HG03025 (cell line): ENCODE measurements around the gene PAFAH2.
"Not testable (repeated sequence)": the region's sequence is repeated elsewhere in the genome, so short reads cannot be mapped to it uniquely, and the experiment has no call there.

Source experiments
- ATAC-seq: cut with Tn5 transposase; IDR thresholded peaks from one replicate; pipeline ENCODE4 v1.9.1; 2021; ENCODE audit warnings: mild to moderate bottlenecking, moderate library complexity; ENCODE audit not compliant: unreplicated experiment, low FRiP score

PAFAH2 gene

GRCh38 chr1:25989440-25990234 lies 8.2 kb downstream of the PAFAH2 start:
- ATAC-seq: no peak

- ATAC-seq: no peak
Observed at GRCh38 chr1:25987951-25988350, 9.9 kb downstream of the PAFAH2 start.

- not testable (repeated sequence) for ATAC-seq
Observed at GRCh38 chr1:25986773-25987172, 11.1 kb downstream of the PAFAH2 start.

GRCh38 chr1:25985670-25986069 lies 12.2 kb downstream of the PAFAH2 start:
- no peak for ATAC-seq

GRCh38 chr1:25985171-25985570 lies 12.7 kb downstream of the PAFAH2 start:
- no peak for ATAC-seq

GRCh38 chr1:25979210-25979609 lies 18.7 kb downstream of the PAFAH2 start:
- no peak for ATAC-seq

GRCh38 chr1:25978403-25978802 lies 19.5 kb downstream of the PAFAH2 start:
- ATAC-seq: no peak

GRCh38 chr1:25977801-25978200 lies 20.1 kb downstream of the PAFAH2 start:
- ATAC-seq: no peak

GRCh38 chr1:25973610-25974321 lies 24.1 kb downstream of the PAFAH2 start:
- no peak for ATAC-seq

GRCh38 chr1:25971811-25972180 lies 26.1 kb downstream of the PAFAH2 start:
- ATAC-seq: no peak

- no peak for ATAC-seq
Observed at GRCh38 chr1:25971066-25971810, 26.6 kb downstream of the PAFAH2 start.

- ATAC-seq: no peak
Observed at GRCh38 chr1:25967308-25967707, 30.6 kb downstream of the PAFAH2 start.

- ATAC-seq: no peak
Observed at GRCh38 chr1:25959611-25960010, 38.3 kb downstream of the PAFAH2 start.

- no peak for ATAC-seq
Observed at GRCh38 chr1:25958465-25958864, 39.4 kb downstream of the PAFAH2 start.

GRCh38 chr1:25955553-25955952 lies 42.3 kb downstream of the PAFAH2 start:
- no peak for ATAC-seq

GRCh38 chr1:25954282-25954938 lies 43.5 kb downstream of the PAFAH2 start:
- no peak for ATAC-seq

- ATAC-seq: no peak
Observed at GRCh38 chr1:25952841-25953401, 44.9 kb downstream of the PAFAH2 start.

GRCh38 chr1:25948641-25949040 lies 49.2 kb downstream of the PAFAH2 start:
- ATAC-seq: no peak

- ATAC-seq: no peak
Observed at GRCh38 chr1:25947027-25947426, 50.8 kb downstream of the PAFAH2 start.

GRCh38 chr1:25945761-25946160 lies 52.1 kb downstream of the PAFAH2 start:
- ATAC-seq: no peak
